Measurements from ENCODE around the gene MBD5. TPM values are rescaled to one million over a fixed set of nuclear protein-coding genes. Genes with fewer than 3 reads are reported as not detected.

The MBD5 gene
- polyA plus RNA-seq, 1 of the 3 experiments (the other 2 are of a cell fraction): 7.4 TPM

GRCh38 chr2:148402786-148403185 lies 381.9 kb downstream of the MBD5 start:
- DNase-seq: no peak
- Histone ChIP-seq H3K27me3 (ENCODE audit: insufficient read depth) (no peaks in the 10 kb centered on the region), H3K27ac (ENCODE audit: low read depth in 2 of 2, low read length in 1 of 2) (no peak overlapping the region), H3K4me3 (ENCODE audit: low read depth in 2 of 2, low read length in 1 of 2) (no peak overlapping the region), H3K4me1 (ENCODE audit: control insufficient read depth in 1 of 2, insufficient read depth in 2 of 2, low read depth in 1 of 2, low read length in 1 of 2) (no peaks in the 10 kb centered on the region), H3K9ac (no peak overlapping the region), H4K20me1 (ENCODE audit: insufficient read depth) (no peaks in the 10 kb centered on the region), H2AFZ (ENCODE audit: low read depth) (no peak overlapping the region), H3F3A (replicated peaks; ENCODE audit: insufficient read depth) (no peaks in the 10 kb centered on the region), H3K9me3 (no peaks in the 10 kb centered on the region), H3K4me2 (no peak overlapping the region), H3K79me2 (ENCODE audit: insufficient read depth) (no peaks in the 10 kb centered on the region), H3K9me2 (no peaks in the 10 kb centered on the region), H3K36me3 (replicated peaks in 1 of 2; ENCODE audit: control insufficient read depth in 1 of 2, insufficient read depth in 2 of 2, low read length in 1 of 2) (no peaks in the 10 kb centered on the region)
- ChIA-PET POLR2A (no interaction called here), CTCF (interaction anchor here (1.4 kb wide), 1 partner anchor 11 kb away, joined by 3 read pairs; no protein-coding TSS in a partner anchor)
- WGBS (ENCODE audit: low lambda C conversion rate): 90% methylated on average over 1 of the region's 1 CpG
- TF ChIP-seq REST (IDR thresholded peaks at IDR 0.05; ENCODE audit: low read depth, low read length): no peak

GRCh38 chr2:148410899-148411298 lies 390.0 kb downstream of the MBD5 start:
- CTCF ChIA-PET: no interaction called here
- no peaks in the 10 kb centered on the region for H3K27me3 ChIP-seq (ENCODE audit: insufficient read depth)
- H3K4me1 ChIP-seq (ENCODE audit: control insufficient read depth in 1 of 2, insufficient read depth in 2 of 2, low read depth in 1 of 2, low read length in 1 of 2): no peaks in the 10 kb centered on the region
- no peak overlapping the region for H3K27ac ChIP-seq (ENCODE audit: low read depth in 2 of 2, low read length in 1 of 2)
- TF ChIP-seq IRF3 (IDR thresholded peaks at IDR 0.05; ENCODE audit: low read depth, low read length) (no peak), RCOR1 (IDR thresholded peaks at IDR 0.05; ENCODE audit: low read length) (no peak), ZBTB33 (IDR thresholded peaks at IDR 0.05; ENCODE audit: borderline replicate concordance, low read depth) (no peak)
- H4K20me1 ChIP-seq (ENCODE audit: insufficient read depth): no peaks in the 10 kb centered on the region
- POLR2A ChIA-PET: no interaction called here
- no peaks in the 10 kb centered on the region for H3K9me2 ChIP-seq
- H3K4me2 ChIP-seq: no peak overlapping the region
- no peak overlapping the region for H3K9ac ChIP-seq
- no peaks in the 10 kb centered on the region for H3K36me3 ChIP-seq (replicated peaks in 1 of 2; ENCODE audit: control insufficient read depth in 1 of 2, insufficient read depth in 2 of 2, low read length in 1 of 2)
- H3K9me3 ChIP-seq: peaks cover 11% of the 10 kb centered on the region; the same call in 1 of the 2 replicates
- 67% methylated on average over 1 of the region's 1 CpG for WGBS (ENCODE audit: low lambda C conversion rate)
- H2AFZ ChIP-seq (ENCODE audit: low read depth): no peak overlapping the region
- H3K79me2 ChIP-seq (ENCODE audit: insufficient read depth): no peaks in the 10 kb centered on the region
- no peak for DNase-seq
- no peaks in the 10 kb centered on the region for H3F3A ChIP-seq (replicated peaks; ENCODE audit: insufficient read depth)
- H3K4me3 ChIP-seq (ENCODE audit: low read depth in 2 of 2, low read length in 1 of 2): no peak overlapping the region

Data from SK-N-SH (cell line).